ENCODE results near the gene SELENOO.

Gene SELENOO

GRCh38 chr22:50257041-50257440 lies 56.2 kb downstream of the SELENOO start:
- DNase-seq, result no peak

- DNase-seq, result no peak
Measured at GRCh38 chr22:50257451-50258360, 56.9 kb downstream of the SELENOO start.

GRCh38 chr22:50258361-50259292 lies 57.8 kb downstream of the SELENOO start:
- DNase-seq, result no peak

- no peak for DNase-seq
Measured at GRCh38 chr22:50259302-50259701, 58.5 kb downstream of the SELENOO start.

- no peak for DNase-seq
Measured at GRCh38 chr22:50260434-50260800, 59.6 kb downstream of the SELENOO start.

- peak; percentile 63 for DNase-seq
Measured at GRCh38 chr22:50260801-50261614, 60.2 kb downstream of the SELENOO start.

- peak; percentile 43 for DNase-seq
Measured at GRCh38 chr22:50261615-50262459, 61.0 kb downstream of the SELENOO start, which contains the start of gene MAPK12. MAPK12 (minus strand) TSS chr22:50261683; CDS start chr22:50261509, 174 bp downstream.

- peak; percentile 25 for DNase-seq
Measured at GRCh38 chr22:50262460-50262911, 61.7 kb downstream of the SELENOO start.

- no peak for DNase-seq
Measured at GRCh38 chr22:50262973-50263617, 62.3 kb downstream of the SELENOO start.

- no peak for DNase-seq
Measured at GRCh38 chr22:50264104-50264745, 63.4 kb downstream of the SELENOO start.

- no peak for DNase-seq
Measured at GRCh38 chr22:50264946-50265669, 64.3 kb downstream of the SELENOO start.

- DNase-seq, result no peak
Measured at GRCh38 chr22:50266994-50267393, 66.2 kb downstream of the SELENOO start.

Measured in activated CD4-positive, alpha-beta T cell treated with anti-CD3 and anti-CD28 coated beads, Interleukin-2, Interleukin-6, amounts not matched to agents 100 ng/mL and 50 ng/mL, durations not matched to agents 16 hours and 8 hours (primary cell).